Measurements from ENCODE around the gene CRACR2A. TPM values are rescaled to one million over a fixed set of nuclear protein-coding genes. Genes with fewer than 3 reads are reported as not detected.

CRACR2A gene
- total and polyA plus RNA-seq, 2 of the 13 experiments (the other 11 are each of a cell fraction or from before 2014, with no cell fraction given): 0.09 to 0.20 TPM

- TF ChIP-seq KIAA2018 (CRISPR knock-in tag; IDR thresholded peaks at IDR 0.05; ENCODE audit: borderline replicate concordance) (no peak), GMEB2 (CRISPR knock-in tag; IDR thresholded peaks at IDR 0.05; ENCODE audit: low read depth) (no peak), PRMT3 (CRISPR knock-in tag; IDR thresholded peaks at IDR 0.05; ENCODE audit: borderline replicate concordance, low read depth) (no peak), CREB1 (IDR thresholded peaks at IDR 0.05) (no peak), CREB1 (CRISPR knock-in tag; IDR thresholded peaks at IDR 0.05) (no peak), ZNF569 (CRISPR knock-in tag; IDR thresholded peaks at IDR 0.05; ENCODE audit: borderline replicate concordance) (no peak), HNRNPLL (IDR thresholded peaks at IDR 0.05; ENCODE audit: low read depth, low read length, poor library complexity, severe bottlenecking) (no peak)
Measured at GRCh38 chr12:3634348-3634747, 118.6 kb downstream of the CRACR2A start (continued).

All from HepG2 (cell line).